Neural progenitor cell (in vitro differentiated cells): ENCODE measurements around the gene ZBTB46.

Experiments used
- CTCF ChIP-seq: fragments of 200-600 bp; sonication (generic); IDR thresholded peaks from 2 replicates; pipeline ENCODE4 v1.5.1; 2017; ENCODE audit warnings: antibody characterized with exemption, mild to moderate bottlenecking
- EZH2 ChIP-seq: fragments of 200-600 bp; sonication (generic); IDR thresholded peaks from 2 replicates; pipeline ENCODE4 v1.6.1; 2017; ENCODE audit warnings: antibody characterized with exemption, mild to moderate bottlenecking, moderate library complexity

DNA sequence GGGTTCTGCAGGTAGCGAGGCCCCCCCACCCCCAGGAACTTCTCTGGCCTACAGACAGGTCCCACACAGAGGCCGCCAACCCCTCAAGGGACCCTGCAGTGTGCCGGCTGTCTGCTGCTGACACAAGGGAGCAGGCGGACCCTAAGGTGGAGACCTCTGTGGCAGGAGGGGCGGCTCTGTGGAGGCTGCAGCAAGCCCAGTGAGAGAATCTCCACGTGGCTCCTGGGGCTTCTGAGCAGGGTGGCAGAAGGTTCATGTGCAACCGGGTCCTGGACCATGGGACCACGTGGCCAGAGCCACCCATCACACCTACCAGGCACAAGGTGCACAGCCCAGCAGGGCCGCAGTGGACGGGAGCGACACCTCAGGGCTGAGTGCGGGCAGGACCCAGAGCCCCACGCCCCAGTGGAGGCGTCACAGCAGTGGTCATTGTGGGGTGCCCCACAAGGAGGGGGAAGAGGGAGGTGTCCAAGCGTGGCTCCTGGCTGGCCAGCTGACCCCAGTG lies 127.5 kb downstream of the ZBTB46 start:
- TF ChIP-seq CTCF: no peak
- no peak for TF ChIP-seq EZH2
